HG02943 (cell line): ENCODE measurements around the gene LINGO4.

ENCODE experiments used
- ATAC-seq: cut with Tn5 transposase; IDR thresholded peaks from one replicate; pipeline ENCODE4 v1.9.1; 2021; ENCODE audit warnings: mild to moderate bottlenecking, low read depth, moderate library complexity; ENCODE audit not compliant: unreplicated experiment

LINGO4 gene

GRCh38 chr1:151756291-151756690, 48.9 kb downstream of the LINGO4 start:
- no peak for ATAC-seq
